Hindlimb muscle (tissue), 1 donor: ENCODE data around the gene LRWD1. TPM values are rescaled to one million over a fixed set of nuclear protein-coding genes. Genes with fewer than 3 reads are reported as not detected.
"Not testable (repeated sequence)": the region's sequence is repeated elsewhere in the genome, so short reads cannot be mapped to it uniquely, and the experiment has no call there.

ENCODE experiments used
- DNase-seq: peaks from one replicate; pipeline ENCODE4 v3.0.0-alpha.2; 2013
- polyA plus RNA-seq: library from polyadenylated mRNA; unstranded; fragments of 120-200 nt; gene quantifications from one replicate; pipeline ENCODE4 v1.2.1, GENCODE V29; 2013; ENCODE audit not compliant: insufficient read length

The LRWD1 gene
- polyA plus RNA-seq, 1 donor = 11.7 TPM

DNA sequence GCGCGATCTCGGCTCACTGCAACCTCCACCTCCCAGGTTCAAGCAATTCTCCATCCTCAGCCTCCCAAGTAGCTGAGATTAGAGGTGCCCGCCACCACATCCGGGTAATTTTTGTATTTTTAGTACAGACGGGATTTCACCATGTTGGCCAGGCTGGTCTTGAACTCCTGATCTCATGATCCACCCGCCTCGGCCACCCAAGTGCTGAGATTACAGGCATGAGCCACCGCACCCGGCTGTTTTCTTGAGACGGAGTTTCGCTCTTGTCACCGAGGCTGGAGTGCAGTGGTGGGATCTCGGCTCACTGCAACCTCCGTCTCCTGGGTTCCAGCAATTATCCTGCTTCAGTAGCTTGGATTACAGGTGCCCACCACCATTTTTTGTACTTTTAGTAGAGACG is 33.5 kb downstream of the LRWD1 start:
- not testable (repeated sequence) for DNase-seq

DNA sequence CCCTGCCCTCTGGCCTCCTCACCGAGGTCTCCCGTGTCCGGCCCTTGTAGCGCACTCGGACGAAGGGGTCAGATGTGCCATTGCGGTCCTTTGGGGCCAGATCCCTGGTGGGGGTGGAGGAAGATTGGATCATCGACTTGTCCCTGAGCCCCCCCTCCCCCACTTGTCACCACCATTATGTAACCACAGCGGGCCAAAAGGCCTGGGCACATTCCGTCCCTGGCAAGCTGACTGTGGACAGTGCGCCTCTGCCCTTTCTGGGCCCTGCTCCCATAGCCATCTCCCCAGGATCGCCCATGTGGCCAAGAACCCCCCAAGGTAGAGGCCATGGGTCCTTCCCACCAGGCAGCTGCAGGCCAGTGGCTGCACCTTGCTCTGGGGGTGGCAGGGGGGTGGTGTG is 38.4 kb downstream of the LRWD1 start:
- DNase-seq = not testable (repeated sequence)

DNA sequence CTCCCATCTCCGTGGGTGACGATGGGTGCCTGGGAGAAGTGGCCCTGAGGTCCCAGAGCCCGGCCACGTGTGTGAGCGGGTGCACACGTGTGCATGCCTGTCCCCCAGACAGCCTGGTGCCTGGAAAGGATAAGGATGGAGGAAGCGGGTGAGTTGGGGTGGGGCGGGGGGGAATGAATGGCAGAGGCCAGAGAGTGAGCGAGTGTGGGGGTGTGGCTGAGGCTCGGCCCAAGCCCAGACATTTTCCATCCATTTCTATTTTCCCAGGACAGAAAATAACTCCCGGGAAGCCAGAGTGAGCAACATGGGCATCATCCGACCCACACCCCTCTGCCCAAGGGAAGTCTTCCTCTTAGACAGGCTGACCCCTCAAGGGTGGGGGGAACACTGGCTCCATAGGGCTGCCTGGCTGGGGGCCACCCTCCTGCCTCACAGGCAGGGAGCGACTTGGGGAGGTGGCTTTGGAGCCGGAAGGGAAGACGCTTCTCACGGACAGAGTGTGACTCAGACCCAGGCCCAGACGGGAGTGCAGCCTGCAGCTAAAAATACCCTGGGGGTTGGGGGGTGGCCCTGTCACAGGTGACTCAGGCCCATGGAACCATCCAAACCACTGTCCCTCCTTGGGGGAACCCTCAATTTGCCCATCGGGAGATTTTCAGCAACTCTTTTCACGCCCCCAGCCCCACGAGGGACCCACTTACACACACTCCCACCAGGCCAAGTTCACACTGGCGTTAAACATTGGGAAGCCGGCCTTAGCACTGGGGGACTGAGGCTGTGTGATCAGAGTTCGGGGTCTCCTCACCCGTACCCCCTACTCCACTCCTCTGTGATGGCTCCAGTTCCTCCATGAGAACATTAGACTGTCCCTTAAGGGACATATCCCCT is 40.8 kb downstream of the LRWD1 start:
- not testable (repeated sequence) for DNase-seq

DNA sequence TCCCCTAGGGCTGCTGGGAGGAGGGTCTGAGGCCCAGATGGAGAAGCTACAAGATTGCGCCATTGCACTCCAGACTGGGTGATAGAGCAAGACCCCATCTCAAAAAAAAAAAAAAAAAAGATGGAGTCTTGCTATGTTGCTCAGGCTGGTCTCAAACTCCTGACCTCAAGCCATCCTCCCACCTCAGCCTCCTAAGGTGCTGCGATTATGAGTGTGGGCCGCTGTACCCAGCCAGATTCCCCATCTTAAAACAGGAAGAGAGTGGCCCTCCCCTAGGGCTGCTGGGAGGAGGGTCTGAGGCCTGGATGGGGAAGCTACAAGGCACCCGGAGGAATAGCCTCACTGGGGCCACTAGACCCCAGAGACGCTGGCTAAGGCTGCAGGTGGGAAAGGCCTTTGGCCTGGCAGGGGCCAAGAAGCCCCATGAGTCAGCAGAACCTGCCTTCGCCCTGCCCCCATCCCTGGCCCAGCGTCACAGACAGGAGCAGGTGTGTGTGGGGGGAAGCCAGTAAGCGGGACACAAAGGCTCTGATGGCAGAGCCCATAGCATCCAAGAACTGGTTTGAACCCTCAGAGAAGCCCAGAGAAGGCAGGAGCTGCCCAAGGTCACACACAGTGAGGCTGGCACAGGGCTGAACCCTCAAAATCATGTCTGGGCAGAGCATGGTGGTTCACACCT is 42.8 kb downstream of the LRWD1 start:
- not testable (repeated sequence) for DNase-seq

DNA sequence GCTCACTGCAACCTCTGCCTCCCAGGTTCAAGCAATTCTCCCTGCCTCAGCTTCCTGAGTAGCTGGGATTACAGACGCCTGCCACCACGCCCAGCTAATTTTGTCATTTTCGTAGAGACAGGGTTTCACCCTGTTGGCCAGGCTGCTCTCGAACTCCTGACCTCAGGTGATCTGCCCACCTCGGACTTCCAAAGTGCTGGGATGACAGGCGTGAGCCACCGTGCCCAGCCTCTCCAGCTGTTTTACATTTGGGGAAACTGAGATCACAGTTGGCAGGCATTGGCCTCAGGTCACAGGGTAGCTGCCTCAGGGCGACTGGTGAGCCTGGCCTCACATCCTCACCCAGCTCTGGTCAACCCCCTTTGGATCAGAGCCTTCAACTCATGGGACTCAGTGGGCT is 45.8 kb downstream of the LRWD1 start:
- DNase-seq = not testable (repeated sequence)

DNA sequence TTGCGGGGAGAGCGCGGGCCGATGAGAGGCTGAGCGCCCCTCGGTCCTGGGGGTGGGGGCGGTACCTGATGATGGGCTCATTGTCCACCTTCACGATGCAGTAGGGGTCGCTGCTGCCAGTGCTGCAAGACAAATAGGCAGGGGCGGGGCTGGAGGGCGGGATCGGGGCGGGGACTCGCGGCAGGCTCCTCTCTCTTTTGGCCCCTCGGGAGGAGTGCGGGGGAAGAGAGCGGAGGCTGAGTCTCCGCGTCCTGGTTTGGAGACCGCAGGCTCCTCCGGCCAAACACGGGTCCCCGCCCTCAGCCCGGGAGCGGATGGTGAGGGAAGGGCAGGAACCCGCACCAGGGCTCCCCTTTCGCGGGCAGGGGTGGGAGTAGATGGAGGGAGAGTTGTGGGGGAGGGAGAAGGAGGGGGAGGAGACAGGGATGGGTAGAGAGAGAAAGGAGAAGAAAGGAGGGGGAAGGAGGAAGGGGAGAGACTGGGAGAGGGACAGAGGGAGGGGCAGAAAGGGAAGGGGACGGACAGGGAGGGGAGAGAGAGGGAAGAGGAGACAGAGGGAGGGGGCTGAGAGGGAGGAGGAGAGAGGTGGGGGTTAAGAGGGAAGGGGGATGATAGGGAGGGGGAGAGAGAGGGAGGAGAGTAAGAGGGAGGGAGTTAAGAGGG is 47.2 kb downstream of the LRWD1 start:
- DNase-seq = not testable (repeated sequence)

DNA sequence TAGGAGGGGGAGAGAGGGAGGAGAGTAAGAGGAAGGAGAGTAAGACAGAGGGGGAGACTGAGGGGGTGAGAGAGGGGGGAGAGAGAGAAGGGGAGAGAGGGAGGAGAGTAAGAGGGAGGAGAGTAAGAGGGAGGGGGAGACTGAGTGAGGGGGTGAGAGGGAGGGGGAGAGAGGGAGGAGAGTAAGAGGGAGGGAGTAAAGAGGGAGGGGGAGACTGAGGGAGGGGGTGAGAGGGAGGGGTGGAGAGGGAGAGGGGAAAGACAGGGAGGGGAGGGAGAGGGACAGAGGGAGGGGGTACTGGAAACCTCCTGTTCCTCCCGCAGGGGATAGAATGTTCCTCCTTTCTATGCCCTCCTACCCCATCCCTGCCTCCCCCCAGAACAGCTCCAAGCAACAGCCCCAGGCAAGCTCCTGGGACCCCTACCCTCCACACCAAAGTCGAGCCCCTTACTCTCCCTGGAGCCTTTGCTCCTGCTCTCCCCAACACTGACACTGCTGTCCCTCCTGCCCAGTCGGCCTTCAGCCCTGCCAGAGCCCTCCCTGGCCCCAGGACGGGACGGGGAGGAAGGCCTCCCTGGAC is 47.9 kb downstream of the LRWD1 start:
- DNase-seq = peak; percentile 97

DNA sequence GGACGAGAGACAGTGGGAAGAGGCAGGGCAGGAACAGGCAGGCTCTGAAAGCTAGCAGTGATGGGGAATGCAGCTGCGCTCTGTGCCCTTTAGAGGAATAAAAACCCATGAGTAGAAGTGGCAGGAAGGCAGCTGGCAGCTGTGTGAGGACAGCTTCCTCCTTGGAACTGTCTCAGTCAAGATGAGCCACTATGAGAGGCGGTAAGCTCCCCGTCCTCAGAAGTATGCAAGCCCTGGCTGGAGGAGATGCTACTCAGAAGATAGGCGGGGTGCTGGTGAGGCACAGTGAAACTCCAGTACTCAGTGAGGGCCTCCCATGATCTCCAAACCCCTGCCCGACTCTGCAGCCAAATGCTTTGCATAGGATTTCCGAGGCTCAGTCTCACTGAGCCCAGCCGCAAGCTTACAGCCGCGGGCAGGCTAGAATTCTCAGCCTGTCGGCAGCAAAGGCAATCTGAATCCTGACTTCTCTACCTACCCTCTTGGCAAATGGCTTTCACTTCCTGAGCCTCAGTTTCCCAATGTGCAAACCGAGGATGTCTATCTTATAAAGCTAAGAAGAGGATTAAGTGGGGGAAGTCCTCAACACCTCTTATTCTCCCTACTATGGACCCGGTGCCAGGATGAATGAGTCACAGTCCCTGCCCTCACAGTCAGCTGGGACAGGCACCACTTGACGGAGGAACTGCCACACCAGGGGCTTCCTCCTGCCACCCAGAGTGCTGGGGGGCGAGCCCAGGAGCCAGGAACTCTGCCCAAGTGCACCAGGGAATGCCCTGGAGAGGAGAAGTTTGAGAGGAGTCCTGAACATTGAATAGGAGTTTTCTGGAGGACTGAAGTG is 50.3 kb downstream of the LRWD1 start:
- DNase-seq = not testable (repeated sequence)

DNA sequence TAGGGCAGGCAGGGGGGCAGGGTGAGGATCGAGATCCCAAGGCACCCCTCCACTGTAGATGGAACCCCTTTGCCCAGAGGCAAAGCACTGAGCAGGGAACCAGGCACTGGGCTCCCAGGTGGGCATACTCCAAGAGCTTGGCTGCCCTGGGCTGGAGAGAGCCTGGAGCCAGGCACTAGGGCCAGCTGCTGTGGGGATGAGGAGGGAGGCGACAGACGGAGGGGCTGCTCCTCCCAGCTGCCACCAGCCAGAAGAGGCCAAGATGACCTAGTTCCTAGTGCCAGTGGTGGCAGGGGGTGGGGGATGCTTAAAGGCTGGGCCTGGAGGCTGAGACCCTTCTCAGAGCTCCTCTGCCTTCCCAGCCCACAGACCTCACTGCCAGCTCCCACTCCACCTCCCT is 51.1 kb downstream of the LRWD1 start:
- not testable (repeated sequence) for DNase-seq

DNA sequence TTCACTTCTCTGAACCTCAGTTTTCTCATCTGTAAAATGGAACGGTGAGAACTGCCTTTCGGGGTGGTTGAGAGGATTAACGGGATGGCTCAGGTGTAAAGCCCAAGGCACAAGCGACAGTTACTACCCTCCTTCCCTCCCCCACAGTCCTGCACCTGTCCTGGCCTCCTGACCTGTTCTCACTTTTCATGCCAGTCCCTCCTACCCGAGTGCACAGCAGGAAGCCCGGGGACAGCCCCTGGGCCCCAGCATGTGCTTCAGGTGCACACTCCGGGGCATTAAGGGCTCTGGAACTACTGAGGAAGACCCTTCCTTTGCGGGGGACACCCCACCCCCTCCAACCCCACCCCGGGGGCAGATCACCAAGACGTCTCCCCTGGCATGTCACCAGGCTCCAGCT is 52.2 kb downstream of the LRWD1 start:
- DNase-seq = not testable (repeated sequence)

DNA sequence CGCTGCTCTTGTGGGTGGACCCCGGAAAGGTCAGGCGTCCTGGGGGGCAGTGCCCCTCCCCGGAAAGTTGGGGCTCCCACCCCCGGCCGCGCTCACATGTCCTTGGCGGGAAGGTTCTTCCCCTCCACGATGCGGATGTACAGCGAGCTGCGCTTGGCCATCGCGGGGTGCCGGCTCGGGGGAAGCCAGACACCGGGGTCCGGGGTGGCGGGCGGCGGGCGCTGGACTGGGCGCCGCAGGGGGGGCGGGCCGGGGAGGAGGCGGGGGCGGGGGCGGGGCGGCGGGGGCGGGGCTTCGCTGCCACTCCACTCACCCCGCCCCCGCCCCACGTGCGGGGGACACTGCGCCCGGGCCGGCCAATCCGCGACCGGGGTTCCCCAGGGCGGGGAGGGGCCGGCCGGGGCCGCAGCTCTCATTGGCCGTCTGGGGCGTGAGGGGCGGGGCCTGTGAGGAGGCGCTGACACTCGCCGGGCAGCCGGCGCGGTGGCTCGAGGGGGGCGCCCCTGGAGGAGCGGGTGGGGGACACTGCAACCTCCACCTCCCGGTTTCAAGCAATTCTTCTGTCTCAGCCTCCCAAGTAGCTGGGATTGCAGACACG is 52.9 kb downstream of the LRWD1 start, which contains the start of gene RASA4B:
Gene RASA4B, minus strand, starts transcription at position 228 of the 598 bp plus-strand sequence. Its CDS starts 67 bp downstream, at position 161.
- peak; percentile 6 for DNase-seq

DNA sequence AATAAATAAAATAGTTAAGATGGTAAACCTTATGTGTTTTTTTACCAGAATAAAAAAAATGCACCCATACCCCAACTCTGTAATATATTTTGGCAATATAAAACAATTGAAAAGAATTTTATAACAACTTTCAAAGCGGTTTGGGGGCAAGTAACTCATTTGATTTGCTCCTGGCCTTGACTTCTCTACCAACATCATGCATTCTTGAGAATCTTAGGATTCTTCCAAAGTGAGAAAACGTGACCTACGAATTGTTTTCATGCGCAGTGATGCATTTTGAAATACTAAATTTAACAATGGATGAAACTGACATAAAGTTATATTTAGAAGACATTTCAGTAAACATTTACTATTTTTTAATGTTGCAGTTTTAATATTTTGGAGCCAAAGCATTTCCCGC is 56.0 kb downstream of the LRWD1 start:
- not testable (repeated sequence) for DNase-seq

Other genes with a start within 250 kb of the LRWD1 start
- gene SH2B2, start 178.1 kb upstream of the LRWD1 start, polyA plus RNA-seq = 22.2 TPM
- 11.5 TPM for gene SPDYE6, start 108.5 kb upstream of the LRWD1 start, polyA plus RNA-seq
- 30.6 TPM for gene PRKRIP1, start 68.6 kb upstream of the LRWD1 start, polyA plus RNA-seq
- gene ORAI2, start 31.4 kb upstream of the LRWD1 start, polyA plus RNA-seq = 10.0 TPM
- gene ALKBH4, start 121 bp upstream of the LRWD1 start, polyA plus RNA-seq = 8.9 TPM
- gene POLR2J, start 13.9 kb downstream of the LRWD1 start, polyA plus RNA-seq = 33.3 TPM
- 37.1 TPM for gene RASA4B, start 52.8 kb downstream of the LRWD1 start, polyA plus RNA-seq
- 18.4 TPM for gene UPK3BL2, start 78.7 kb downstream of the LRWD1 start, polyA plus RNA-seq
- 14.8 TPM for gene SPDYE2, start 86.2 kb downstream of the LRWD1 start, polyA plus RNA-seq
- 75.4 TPM for gene POLR2J3, start 107.6 kb downstream of the LRWD1 start, polyA plus RNA-seq
- 82.0 TPM for gene RASA4, start 151.8 kb downstream of the LRWD1 start, polyA plus RNA-seq
- 30.9 TPM for gene UPK3BL1, start 177.8 kb downstream of the LRWD1 start, polyA plus RNA-seq
- 5.1 TPM for gene SPDYE2B, start 185.3 kb downstream of the LRWD1 start, polyA plus RNA-seq
- gene POLR2J2, start 206.7 kb downstream of the LRWD1 start, polyA plus RNA-seq = 6.7 TPM